Neural cell (in vitro differentiated cells): ENCODE results near the gene ACTMAP. TPM values are rescaled to one million over a fixed set of nuclear protein-coding genes. Genes with fewer than 3 reads are reported as not detected.
A peak's percentile ranks its signal among the peaks of the same experiment; 100 is the strongest.

Source experiments
- H2AFZ ChIP-seq: fragments of 200-600, 300-800 bp; sonication (generic), shearing (Covaris generic); 2 replicates; pipeline ENCODE4 v1.6.0; 2014; ENCODE audit warnings: low read depth, mild to moderate bottlenecking, antibody characterized with exemption, low read length, moderate library complexity
- H3F3A ChIP-seq: fragments of 200-600 bp; shearing (Covaris generic); 2 replicates; pipeline ENCODE4 v1.6.1; 2016; ENCODE audit warnings: mild to moderate bottlenecking, moderate library complexity, mixed read lengths, antibody characterized with exemption, low read length; ENCODE audit not compliant: insufficient read depth, poor library complexity, severe bottlenecking
- H3K27ac ChIP-seq: fragments of 200-600, 300-800 bp; sonication (generic), shearing (Covaris generic); 2 replicates; pipeline ENCODE4 v1.5.1; 2014; ENCODE audit warnings: mild to moderate bottlenecking, low read length, moderate library complexity
- H3K27me3 ChIP-seq: fragments of 300-800, 200-600 bp; sonication (generic), shearing (Covaris generic); 2 replicates; pipeline ENCODE4 v1.6.0; 2014; ENCODE audit warnings: mild to moderate bottlenecking, low read depth, low read length, moderate library complexity; ENCODE audit not compliant: insufficient read depth
- H3K36me3 ChIP-seq: fragments of 300-800, 200-600 bp; sonication (generic), shearing (Covaris generic); 2 replicates; pipeline ENCODE4 v1.5.1; 2014; ENCODE audit warnings: mild to moderate bottlenecking, antibody characterized with exemption, low read length, moderate library complexity; ENCODE audit not compliant: insufficient read depth
- H3K4me2 ChIP-seq: fragments of 300-800, 200-600 bp; sonication (generic), shearing (Covaris generic); 2 replicates; pipeline ENCODE4 v1.6.0; 2014; ENCODE audit warnings: mild to moderate bottlenecking, low read length
- H3K4me3 ChIP-seq: fragments of 300-800, 200-600 bp; sonication (generic), shearing (Covaris generic); 2 replicates; pipeline ENCODE4 v1.5.1; 2014; ENCODE audit warnings: mild to moderate bottlenecking, low read length, moderate library complexity
- H3K79me2 ChIP-seq: fragments of 200-600 bp; shearing (Covaris generic); replicated peaks from 2 replicates; pipeline ENCODE4 v1.6.0; 2014; ENCODE audit warnings: mild to moderate bottlenecking, low read length, moderate library complexity; ENCODE audit not compliant: insufficient read depth
- H3K9ac ChIP-seq: fragments of 300-800, 200-600 bp; sonication (generic), shearing (Covaris generic); 2 replicates; pipeline ENCODE4 v1.6.1; 2016; ENCODE audit warnings: mild to moderate bottlenecking, low read length, mixed read lengths
- H3K9me2 ChIP-seq: fragments of 200-600 bp; shearing (Covaris generic); 2 replicates; pipeline ENCODE4 v1.6.1; 2016; ENCODE audit warnings: mild to moderate bottlenecking, low read length, mixed read lengths; ENCODE audit not compliant: insufficient read depth
- H3K9me3 ChIP-seq: fragments of 200-600, 300-800 bp; sonication (generic), shearing (Covaris generic); 2 replicates; pipeline ENCODE4 v1.6.1; 2016; ENCODE audit warnings: mild to moderate bottlenecking, mixed run types, low read length, moderate library complexity, mixed read lengths
- H4K20me1 ChIP-seq: fragments of 200-600 bp; shearing (Covaris generic); 2 replicates; pipeline ENCODE4 v1.6.1; 2016; ENCODE audit warnings: mild to moderate bottlenecking, mixed run types; ENCODE audit not compliant: insufficient read depth
- EP300 ChIP-seq: fragments of 450-650 bp; conservative IDR thresholded peaks from 2 replicates; pipeline ENCODE4 v1.6.1; 2014; ENCODE audit warnings: antibody characterized with exemption, mild to moderate bottlenecking, moderate library complexity; ENCODE audit not compliant: poor library complexity, severe bottlenecking
- EZH2 ChIP-seq: fragments of 200-600, 300-800 bp; shearing (Covaris generic), sonication (generic); IDR thresholded peaks from 2 replicates; pipeline ENCODE4 v1.6.1; 2014; ENCODE audit warnings: antibody characterized with exemption, low read length, borderline replicate concordance, mild to moderate bottlenecking; ENCODE audit not compliant: insufficient read depth, poor library complexity, severe bottlenecking
- MXI1 ChIP-seq: fragments of 450-650 bp; conservative IDR thresholded peaks from 2 replicates; pipeline ENCODE4 v1.6.1; 2014; ENCODE audit warnings: antibody characterized with exemption, mild to moderate bottlenecking; ENCODE audit not compliant: poor library complexity, severe bottlenecking
- POLR2AphosphoS5 ChIP-seq: IDR thresholded peaks from 2 replicates; pipeline ENCODE4 v1.6.1; 2012
- RAD21 ChIP-seq: fragments of 450-650 bp; conservative IDR thresholded peaks from 2 replicates; pipeline ENCODE4 v1.6.1; 2014; ENCODE audit warnings: antibody characterized with exemption, mild to moderate bottlenecking, moderate library complexity
- SMC3 ChIP-seq: fragments of 450-650 bp; conservative IDR thresholded peaks from 2 replicates; pipeline ENCODE4 v1.6.1; 2014; ENCODE audit warnings: antibody characterized with exemption, mild to moderate bottlenecking, moderate library complexity; ENCODE audit not compliant: poor library complexity
- TAF1 ChIP-seq: IDR thresholded peaks from 2 replicates; pipeline ENCODE4 v1.6.1; 2012; ENCODE audit warnings: low read depth
- polyA plus RNA-seq: library from polyadenylated mRNA; depleted of rRNA; stranded (reverse); fragments of >200 nt; gene quantifications from 2 replicates; pipeline ENCODE4 v1.2.3, GENCODE V29; 2014
- TF ChIP-seq, protein P1 (sequence below): IDR thresholded peaks from 2 replicates; pipeline ENCODE4 v1.6.1; 2012; ENCODE audit warnings: borderline replicate concordance
- TF ChIP-seq, protein P2 (sequence below): fragments of 450-650 bp; IDR thresholded peaks from 2 replicates; pipeline ENCODE4 v1.5.1; 2014; ENCODE audit warnings: antibody characterized with exemption, mild to moderate bottlenecking, moderate library complexity; ENCODE audit not compliant: poor library complexity, severe bottlenecking

ACTMAP gene
- polyA plus RNA-seq, 1 donor from 2014 or later: not detected

- H3K4me3 ChIP-seq: peak overlapping the region; percentile 92
- H3F3A ChIP-seq: no peaks in the 10 kb centered on the region
- H3K9me3 ChIP-seq: no peaks in the 10 kb centered on the region
- H3K9ac ChIP-seq: peak overlapping the region; percentile 94
- no peaks in the 10 kb centered on the region for H3K27me3 ChIP-seq
- no peak overlapping the region for H2AFZ ChIP-seq
- TF ChIP-seq RAD21 (no peak), MXI1 (peak; percentile 3)
- peak overlapping the region; percentile 76 for H3K27ac ChIP-seq
- H3K79me2 ChIP-seq: peaks cover 53% of the 10 kb centered on the region
- H3K4me2 ChIP-seq: peak overlapping the region; percentile 87
- peaks cover 10% of the 10 kb centered on the region for H4K20me1 ChIP-seq
- H3K36me3 ChIP-seq: no peaks in the 10 kb centered on the region
- no peaks in the 10 kb centered on the region for H3K9me2 ChIP-seq
Measured at GRCh38 chr19:40799558-40800338, 49.5 kb upstream of the ACTMAP start.

DNA sequence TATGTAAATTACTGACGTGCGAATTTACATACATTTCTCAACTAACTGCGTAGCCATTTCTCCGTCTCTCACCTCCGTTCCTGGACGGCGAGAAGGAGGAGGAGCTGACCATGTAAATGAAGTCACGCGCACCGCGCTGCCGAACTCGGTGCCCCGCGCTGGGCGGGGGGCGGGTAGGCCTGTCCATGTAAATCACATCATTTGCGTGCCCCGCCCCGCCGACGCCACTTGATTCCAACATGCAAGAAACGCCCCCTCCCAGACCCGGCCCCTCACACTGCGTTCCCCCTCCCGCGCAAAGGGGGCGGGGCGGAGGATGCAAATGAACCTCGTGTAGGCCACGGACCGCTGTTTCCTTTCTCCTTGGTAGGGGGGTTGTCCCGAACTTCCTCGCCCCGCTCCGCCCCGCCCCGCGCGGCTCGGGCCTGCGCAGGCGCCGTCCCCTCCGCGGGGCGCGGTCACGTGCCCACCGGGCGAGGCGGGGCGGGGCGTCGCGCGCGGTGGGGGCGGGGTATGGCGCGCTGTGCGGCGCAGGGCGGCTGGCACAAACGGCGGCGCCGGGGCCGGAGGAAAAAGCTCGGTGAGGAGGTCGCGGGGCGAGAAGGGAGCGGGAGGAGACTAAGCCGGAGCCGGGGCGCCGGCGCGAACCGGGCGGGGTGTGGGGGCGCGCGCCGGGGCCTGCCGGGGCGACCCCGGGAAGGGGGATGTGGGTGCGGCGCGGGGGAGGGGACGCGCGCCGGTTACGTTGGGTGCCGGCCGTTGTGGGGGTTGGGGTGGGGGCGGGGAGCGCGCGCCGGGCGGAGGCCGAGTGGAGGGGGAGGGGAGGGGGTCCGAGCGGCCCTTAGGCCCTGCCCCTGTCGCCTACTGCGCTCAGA lies 48.6 kb upstream of the ACTMAP start, which contains the start of gene EGLN2:
Gene EGLN2 (plus strand): TSS at position 509 of the 875 bp plus-strand sequence. CDS start 1,382 bp downstream, outside the sequence.
- Histone ChIP-seq H3K79me2 (peaks cover 46% of the 10 kb centered on the region), H3K27ac (peak within 1 kb of the TSS; percentile 86), H3K9me2 (no peaks in the 10 kb centered on the region), H4K20me1 (peaks cover 10% of the 10 kb centered on the region), H3K36me3 (no peaks in the 10 kb centered on the region), H3K4me2 (peak within 1 kb of the TSS; percentile 87), H3K4me3 (peak within 1 kb of the TSS; percentile 92), H3K9ac (peak within 1 kb of the TSS; percentile 94), H3F3A (no peaks in the 10 kb centered on the region), H3K9me3 (no peaks in the 10 kb centered on the region), H2AFZ (peak within 1 kb of the TSS; percentile 42), H3K27me3 (no peaks in the 10 kb centered on the region)
- no peak for TF ChIP-seq SMC3
- peak; percentile 50 for TF ChIP-seq EP300
- no peak for TF ChIP-seq RAD21
- TF ChIP-seq, protein P1, sequence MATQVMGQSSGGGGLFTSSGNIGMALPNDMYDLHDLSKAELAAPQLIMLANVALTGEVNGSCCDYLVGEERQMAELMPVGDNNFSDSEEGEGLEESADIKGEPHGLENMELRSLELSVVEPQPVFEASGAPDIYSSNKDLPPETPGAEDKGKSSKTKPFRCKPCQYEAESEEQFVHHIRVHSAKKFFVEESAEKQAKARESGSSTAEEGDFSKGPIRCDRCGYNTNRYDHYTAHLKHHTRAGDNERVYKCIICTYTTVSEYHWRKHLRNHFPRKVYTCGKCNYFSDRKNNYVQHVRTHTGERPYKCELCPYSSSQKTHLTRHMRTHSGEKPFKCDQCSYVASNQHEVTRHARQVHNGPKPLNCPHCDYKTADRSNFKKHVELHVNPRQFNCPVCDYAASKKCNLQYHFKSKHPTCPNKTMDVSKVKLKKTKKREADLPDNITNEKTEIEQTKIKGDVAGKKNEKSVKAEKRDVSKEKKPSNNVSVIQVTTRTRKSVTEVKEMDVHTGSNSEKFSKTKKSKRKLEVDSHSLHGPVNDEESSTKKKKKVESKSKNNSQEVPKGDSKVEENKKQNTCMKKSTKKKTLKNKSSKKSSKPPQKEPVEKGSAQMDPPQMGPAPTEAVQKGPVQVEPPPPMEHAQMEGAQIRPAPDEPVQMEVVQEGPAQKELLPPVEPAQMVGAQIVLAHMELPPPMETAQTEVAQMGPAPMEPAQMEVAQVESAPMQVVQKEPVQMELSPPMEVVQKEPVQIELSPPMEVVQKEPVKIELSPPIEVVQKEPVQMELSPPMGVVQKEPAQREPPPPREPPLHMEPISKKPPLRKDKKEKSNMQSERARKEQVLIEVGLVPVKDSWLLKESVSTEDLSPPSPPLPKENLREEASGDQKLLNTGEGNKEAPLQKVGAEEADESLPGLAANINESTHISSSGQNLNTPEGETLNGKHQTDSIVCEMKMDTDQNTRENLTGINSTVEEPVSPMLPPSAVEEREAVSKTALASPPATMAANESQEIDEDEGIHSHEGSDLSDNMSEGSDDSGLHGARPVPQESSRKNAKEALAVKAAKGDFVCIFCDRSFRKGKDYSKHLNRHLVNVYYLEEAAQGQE: peak; percentile 9
- TF ChIP-seq POLR2AphosphoS5: peak; percentile 87
- TF ChIP-seq, protein P2, sequence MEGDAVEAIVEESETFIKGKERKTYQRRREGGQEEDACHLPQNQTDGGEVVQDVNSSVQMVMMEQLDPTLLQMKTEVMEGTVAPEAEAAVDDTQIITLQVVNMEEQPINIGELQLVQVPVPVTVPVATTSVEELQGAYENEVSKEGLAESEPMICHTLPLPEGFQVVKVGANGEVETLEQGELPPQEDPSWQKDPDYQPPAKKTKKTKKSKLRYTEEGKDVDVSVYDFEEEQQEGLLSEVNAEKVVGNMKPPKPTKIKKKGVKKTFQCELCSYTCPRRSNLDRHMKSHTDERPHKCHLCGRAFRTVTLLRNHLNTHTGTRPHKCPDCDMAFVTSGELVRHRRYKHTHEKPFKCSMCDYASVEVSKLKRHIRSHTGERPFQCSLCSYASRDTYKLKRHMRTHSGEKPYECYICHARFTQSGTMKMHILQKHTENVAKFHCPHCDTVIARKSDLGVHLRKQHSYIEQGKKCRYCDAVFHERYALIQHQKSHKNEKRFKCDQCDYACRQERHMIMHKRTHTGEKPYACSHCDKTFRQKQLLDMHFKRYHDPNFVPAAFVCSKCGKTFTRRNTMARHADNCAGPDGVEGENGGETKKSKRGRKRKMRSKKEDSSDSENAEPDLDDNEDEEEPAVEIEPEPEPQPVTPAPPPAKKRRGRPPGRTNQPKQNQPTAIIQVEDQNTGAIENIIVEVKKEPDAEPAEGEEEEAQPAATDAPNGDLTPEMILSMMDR: peak; percentile 16
- peak; percentile 65 for TF ChIP-seq MXI1
- TF ChIP-seq EZH2: no peak
- peak; percentile 21 for TF ChIP-seq TAF1
